ENCODE results near the gene FSTL4. TPM values are rescaled to one million over a fixed set of nuclear protein-coding genes. Genes with fewer than 3 reads are reported as not detected.

The FSTL4 gene
- total and polyA plus RNA-seq, 12 donors, result 0.01 to 0.42 (median 0.38) TPM; not detected in 6

- ATAC-seq (no peak), DNase-seq (no peak)
- peaks cover 0 to 18% (median 0%) of the 10 kb centered on the region in 7 donors for H3K27me3 ChIP-seq
- no peak overlapping the region for H3K4me3 ChIP-seq
- no peak overlapping the region for H3K27ac ChIP-seq
- H3K9me3 ChIP-seq, result no peaks in the 10 kb centered on the region
- 54 to 72% methylated on average over 10 of the region's 10 CpGs for WGBS, 2 donors
- H3K4me1 ChIP-seq, result no peaks in the 10 kb centered on the region
- H3K36me3 ChIP-seq, result no peaks in the 10 kb centered on the region
- no peak for TF ChIP-seq CTCF (IDR thresholded peaks at IDR 0.05)
- intact Hi-C loops (cut with DNase I), result no loop called here
Measured at GRCh38 chr5:133259199-133259997, 352.9 kb downstream of the FSTL4 start.

- no peak overlapping the region for H3K4me3 ChIP-seq
- no peaks in the 10 kb centered on the region for H3K36me3 ChIP-seq
- no peaks in the 10 kb centered on the region for H3K4me1 ChIP-seq
- no peak for DNase-seq
- peaks cover 0 to 10% (median 0%) of the 10 kb centered on the region in 7 donors for H3K27me3 ChIP-seq
- H3K27ac ChIP-seq, result no peak overlapping the region
- H3K9me3 ChIP-seq, result no peaks in the 10 kb centered on the region
- TF ChIP-seq CTCF (IDR thresholded peaks at IDR 0.05), result no peak
- intact Hi-C loops (cut with DNase I), result no loop called here
- ATAC-seq, result no peak
- 83 to 91% methylated on average over 2 of the region's 2 CpGs for WGBS, 2 donors
Measured at GRCh38 chr5:133257977-133258376, 354.4 kb downstream of the FSTL4 start.

DNA sequence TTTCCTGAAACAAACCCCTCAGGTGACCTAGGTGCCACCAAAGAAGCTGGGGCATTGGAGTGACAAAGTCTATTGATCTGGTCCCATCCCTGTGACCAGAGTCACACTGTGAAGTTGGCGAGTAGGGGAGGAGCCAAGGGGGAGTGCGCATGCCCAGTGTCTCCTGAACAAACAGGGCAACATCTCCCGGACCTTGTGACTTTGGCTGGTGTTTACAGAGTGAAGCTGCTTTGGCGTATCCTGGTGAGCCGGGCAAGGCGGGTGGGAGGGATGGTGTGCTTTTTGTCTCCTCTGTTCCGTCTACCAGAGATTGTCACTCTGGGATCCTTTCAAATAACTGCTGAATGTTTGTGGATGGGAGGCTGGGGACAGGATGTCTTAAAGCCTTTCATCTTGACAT, 356.1 kb downstream of the FSTL4 start:
- no peaks in the 10 kb centered on the region for H3K9me3 ChIP-seq
- ATAC-seq (no peak), DNase-seq (no peak)
- H3K4me3 ChIP-seq, result no peak overlapping the region
- no peaks in the 10 kb centered on the region for H3K4me1 ChIP-seq
- H3K27me3 ChIP-seq, result peaks cover 0 to 5% (median 0%) of the 10 kb centered on the region in 7 donors
- 80 to 84% methylated on average over 7 of the region's 7 CpGs for WGBS, 2 donors
- no peak overlapping the region for H3K27ac ChIP-seq
- TF ChIP-seq CTCF (IDR thresholded peaks at IDR 0.05), result no peak
- intact Hi-C loops (cut with DNase I), result no loop called here
- H3K36me3 ChIP-seq, result no peaks in the 10 kb centered on the region

DNA sequence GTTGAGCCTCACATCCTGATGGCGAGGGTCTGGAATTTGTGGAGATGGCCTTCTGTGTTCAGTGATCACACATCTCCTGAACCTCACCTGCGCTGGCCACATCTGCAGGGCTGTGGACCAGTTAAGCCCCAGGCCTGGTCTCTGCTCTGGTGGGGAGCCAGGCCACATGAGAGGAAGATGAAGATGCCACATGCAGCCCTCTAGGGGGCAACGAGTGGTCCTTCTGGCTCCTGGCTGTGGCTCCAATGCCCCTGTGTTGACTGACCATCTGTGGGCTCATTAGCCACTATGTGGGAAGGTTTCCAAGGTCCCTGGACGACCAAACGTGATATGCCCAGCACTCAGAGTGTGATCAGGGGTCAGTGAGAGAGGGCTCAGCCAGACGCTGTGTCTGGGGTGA, 357.5 kb downstream of the FSTL4 start:
- Histone ChIP-seq H3K4me1 (no peaks in the 10 kb centered on the region), H3K27me3 (peaks cover 0 to under 1% (median 0%) of the 10 kb centered on the region in 7 donors), H3K27ac (no peak overlapping the region), H3K9me3 (no peaks in the 10 kb centered on the region), H3K36me3 (no peaks in the 10 kb centered on the region), H3K4me3 (no peak overlapping the region)
- intact Hi-C loops (cut with DNase I), result no loop called here
- WGBS, 2 donors, result 72 to 76% methylated on average over 6 of the region's 6 CpGs
- TF ChIP-seq CTCF (IDR thresholded peaks at IDR 0.05), result no peak
- ATAC-seq (no peak), DNase-seq (no peak)

Measured in heart right ventricle (tissue), 16 donors.